ENCODE data around the gene TMEM163.

- TF ChIP-seq CTCF (IDR thresholded peaks at IDR 0.05; ENCODE audit: low read length), result no peak
- TF ChIP-seq EZH2 (IDR thresholded peaks at IDR 0.05; ENCODE audit: borderline replicate concordance, low read length), result no peak
These were observed 8.6 kb upstream of the TMEM163 start for GRCh38 chr2:134727385-134727784.

All from OCI-LY1 (cell line).